ENCODE data around the gene ANGPTL4. TPM values are rescaled to one million over a fixed set of nuclear protein-coding genes. Genes with fewer than 3 reads are reported as not detected.

The ANGPTL4 gene
- total and polyA plus RNA-seq, 2 of the 13 experiments (the other 11 are each of a cell fraction or from before 2014, with no cell fraction given) = 0.80 to 21.7 TPM

GRCh38 chr19:8363803-8364771 lies at the start of gene ANGPTL4 (continued):
- TF ChIP-seq HOXD1 (CRISPR knock-in tag; IDR thresholded peaks at IDR 0.05) (peak; percentile 35; the same call in 1 of the 2 replicates), ZBTB25 (CRISPR knock-in tag; IDR thresholded peaks at IDR 0.05) (no peak), ZNF704 (CRISPR knock-in tag; IDR thresholded peaks at IDR 0.05; ENCODE audit: borderline replicate concordance) (no peak), ZNF276 (CRISPR knock-in tag; IDR thresholded peaks at IDR 0.05; ENCODE audit: low read depth) (no peak), ZNF687 (CRISPR knock-in tag; IDR thresholded peaks at IDR 0.05) (peak; percentile 93), ZNF180 (CRISPR knock-in tag; IDR thresholded peaks at IDR 0.05; ENCODE audit: borderline replicate concordance, low read depth) (no peak), ZNF556 (CRISPR knock-in tag; IDR thresholded peaks at IDR 0.05; ENCODE audit: borderline replicate concordance) (peak; percentile 73; the same call in 1 of the 2 replicates), ASH2L (IDR thresholded peaks at IDR 0.05; ENCODE audit: insufficient read length, low read depth, low read length) (no peak), ZNF30 (CRISPR knock-in tag; IDR thresholded peaks at IDR 0.05) (no peak), SETDB1 (CRISPR knock-in tag; IDR thresholded peaks at IDR 0.05; ENCODE audit: borderline replicate concordance) (no peak), ZNF784 (CRISPR knock-in tag; IDR thresholded peaks at IDR 0.05; ENCODE audit: borderline replicate concordance) (no peak), ZNF343 (CRISPR knock-in tag; IDR thresholded peaks at IDR 0.05) (0 out of 2 replicates have a peak, but pooled peaks have one; percentile 40), NONO (IDR thresholded peaks at IDR 0.05) (no peak), NONO (CRISPR knock-in tag; conservative IDR thresholded peaks at IDR 0.05) (no peak; the same call in none of the 2 replicates), NFE2L2 (IDR thresholded peaks at IDR 0.05; ENCODE audit: low read length) (no peak), KAT8 (CRISPR knock-in tag; IDR thresholded peaks at IDR 0.05) (no peak), RNF2 (conservative IDR thresholded peaks at IDR 0.05; ENCODE audit: low read depth) (no peak)
